AG09319 (cell line): ENCODE measurements around the gene HESX1.
A peak's percentile ranks its signal among the peaks of the same experiment; 100 is the strongest.

Experiments
- DNase-seq: peaks from one replicate; pipeline ENCODE4 v3.0.0-alpha.2; 2010; ENCODE audit warnings: low read depth; ENCODE audit errors: extremely low read depth
- CTCF ChIP-seq: IDR thresholded peaks from 2 replicates; pipeline ENCODE4 v1.5.1; 2011; ENCODE audit warnings: low read depth, mild to moderate bottlenecking, inconsistent platforms, low read length, moderate library complexity

The HESX1 gene

GRCh38 chr3:57168151-57168550 lies 31.6 kb downstream of the HESX1 start:
- TF ChIP-seq CTCF, result no peak
- DNase-seq, result no peak

- DNase-seq, result no peak
- no peak for TF ChIP-seq CTCF
Observed at GRCh38 chr3:57166660-57167059, 33.1 kb downstream of the HESX1 start.

- TF ChIP-seq CTCF, result no peak
- DNase-seq, result no peak
Observed at GRCh38 chr3:57165641-57166040, 34.1 kb downstream of the HESX1 start.

- no peak for TF ChIP-seq CTCF
- DNase-seq, result peak; percentile 40
Observed at GRCh38 chr3:57164657-57165573, 34.9 kb downstream of the HESX1 start, which contains the start of gene IL17RD. Gene IL17RD (minus strand): TSS chr3:57165353. CDS start chr3:57165286, 67 bp downstream.

GRCh38 chr3:57164217-57164656 lies 35.5 kb downstream of the HESX1 start:
- no peak for TF ChIP-seq CTCF
- DNase-seq, result no peak

- TF ChIP-seq CTCF, result no peak
- no peak for DNase-seq
Observed at GRCh38 chr3:57163751-57164150, 36.0 kb downstream of the HESX1 start.

GRCh38 chr3:57161915-57162314 lies 37.9 kb downstream of the HESX1 start:
- no peak for TF ChIP-seq CTCF

More at GRCh38 chr3:57161915-57162314, 37.9 kb downstream of the HESX1 start:
- no peak for DNase-seq
